HG03045 (cell line): ENCODE measurements around the gene CST8.

Experiments used
- ATAC-seq: cut with Tn5 transposase; IDR thresholded peaks from one replicate; pipeline ENCODE4 v1.9.1; 2021; ENCODE audit warnings: mild to moderate bottlenecking, moderate library complexity; ENCODE audit not compliant: unreplicated experiment

Gene CST8

GRCh38 chr20:23519556-23519955 is 28.6 kb downstream of the CST8 start:
- no peak for ATAC-seq

- ATAC-seq, result no peak
Observed at GRCh38 chr20:23520185-23520584, 29.3 kb downstream of the CST8 start.

DNA sequence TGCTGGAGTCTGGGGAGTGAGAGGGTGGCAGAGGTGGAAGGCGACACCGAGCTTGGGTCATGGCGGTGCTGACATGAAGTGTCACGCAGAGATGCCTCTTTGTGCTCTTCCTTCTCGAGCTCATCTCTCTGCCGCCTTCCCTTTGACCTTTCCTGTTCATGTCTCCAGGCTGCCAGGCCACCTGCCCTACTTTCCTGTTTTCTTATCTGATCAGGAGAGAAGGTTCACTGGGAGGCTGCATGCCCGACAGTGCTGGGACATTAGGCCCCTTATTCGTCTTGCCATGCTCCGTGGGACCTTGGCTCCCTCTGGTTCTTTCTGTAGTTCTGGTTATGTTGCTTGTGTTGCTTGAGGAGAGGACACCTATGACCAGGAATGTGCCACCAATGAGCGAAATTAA is 33.2 kb downstream of the CST8 start:
- no peak for ATAC-seq

DNA sequence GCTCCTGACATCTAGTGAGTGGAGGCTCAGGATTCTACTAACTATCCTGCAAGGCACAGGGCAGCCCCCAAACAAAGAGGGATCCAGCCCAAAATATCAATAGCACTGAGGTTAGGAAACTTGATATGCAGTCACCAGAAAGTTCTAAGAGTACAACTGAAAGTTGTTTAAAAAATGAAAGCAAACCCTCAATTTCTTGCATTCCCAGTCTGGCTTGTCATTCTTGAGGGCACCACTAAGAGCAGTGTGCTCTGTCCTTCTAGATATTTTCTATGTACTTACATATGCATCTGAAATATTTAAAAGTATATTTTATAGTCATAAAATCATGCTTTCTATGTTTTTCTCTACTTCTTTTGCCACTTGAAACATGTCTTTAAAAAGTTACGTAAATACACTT is 35.9 kb downstream of the CST8 start:
- ATAC-seq, result no peak

DNA sequence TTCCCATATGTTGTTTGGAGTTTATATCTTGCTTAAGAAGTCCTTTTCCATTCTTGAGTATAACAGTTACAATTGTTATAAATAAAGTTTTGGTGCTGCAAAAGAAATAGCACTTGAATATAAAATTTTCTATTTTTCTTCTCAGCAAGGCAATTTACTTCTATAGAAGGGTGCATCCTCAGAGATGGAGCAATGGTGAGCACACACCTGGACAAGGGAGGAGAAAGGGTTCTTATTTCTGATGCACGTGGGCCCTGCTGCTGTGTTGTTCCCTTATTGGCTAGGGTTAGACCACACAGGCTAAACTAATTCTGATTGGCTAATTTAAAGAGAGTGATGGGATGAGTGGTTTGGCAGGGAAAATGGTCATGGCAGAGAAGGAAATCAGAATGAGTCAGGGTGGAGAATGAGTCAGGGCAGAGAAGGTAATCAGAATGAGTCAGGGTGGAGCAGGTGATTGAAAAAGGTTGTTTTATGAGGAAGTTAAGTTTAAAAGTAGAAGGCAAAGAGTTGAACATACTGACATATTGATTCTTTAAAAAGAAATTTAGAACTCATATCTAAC is 38.0 kb downstream of the CST8 start:
- no peak for ATAC-seq

DNA sequence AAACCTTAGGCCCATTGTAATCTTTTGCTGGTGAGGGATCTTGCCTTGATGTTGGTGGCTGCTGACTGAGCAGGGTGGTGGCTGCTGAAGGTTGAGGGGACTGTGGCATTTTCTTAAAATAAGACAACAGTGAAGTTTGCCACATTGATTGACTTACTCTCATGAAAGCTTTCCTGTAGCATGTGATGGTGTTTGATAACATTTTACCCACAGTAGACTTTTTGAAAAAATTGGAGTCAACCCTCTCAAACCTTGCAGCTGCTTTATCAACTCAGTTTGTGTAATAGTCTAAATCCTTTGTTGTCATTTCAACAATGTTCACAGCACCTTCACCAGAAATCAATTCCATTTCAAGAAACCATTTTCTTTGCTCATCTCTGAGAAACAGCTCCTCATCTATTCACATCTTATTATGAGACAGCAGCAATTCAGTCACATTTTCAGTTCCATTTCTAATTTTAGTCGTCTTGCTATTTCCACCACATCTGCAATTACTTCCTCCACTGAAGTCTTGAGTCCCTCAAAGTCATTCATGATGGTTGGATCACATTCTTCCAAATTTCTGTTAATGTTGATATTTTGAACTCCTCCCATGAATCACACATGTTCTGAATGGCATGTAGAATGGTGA is 40.1 kb downstream of the CST8 start:
- ATAC-seq, result no peak

- ATAC-seq, result no peak
Observed at GRCh38 chr20:23532533-23532932, 41.6 kb downstream of the CST8 start.

GRCh38 chr20:23533161-23533560 is 42.2 kb downstream of the CST8 start:
- no peak for ATAC-seq

GRCh38 chr20:23534801-23535593 is 44.1 kb downstream of the CST8 start:
- no peak for ATAC-seq

DNA sequence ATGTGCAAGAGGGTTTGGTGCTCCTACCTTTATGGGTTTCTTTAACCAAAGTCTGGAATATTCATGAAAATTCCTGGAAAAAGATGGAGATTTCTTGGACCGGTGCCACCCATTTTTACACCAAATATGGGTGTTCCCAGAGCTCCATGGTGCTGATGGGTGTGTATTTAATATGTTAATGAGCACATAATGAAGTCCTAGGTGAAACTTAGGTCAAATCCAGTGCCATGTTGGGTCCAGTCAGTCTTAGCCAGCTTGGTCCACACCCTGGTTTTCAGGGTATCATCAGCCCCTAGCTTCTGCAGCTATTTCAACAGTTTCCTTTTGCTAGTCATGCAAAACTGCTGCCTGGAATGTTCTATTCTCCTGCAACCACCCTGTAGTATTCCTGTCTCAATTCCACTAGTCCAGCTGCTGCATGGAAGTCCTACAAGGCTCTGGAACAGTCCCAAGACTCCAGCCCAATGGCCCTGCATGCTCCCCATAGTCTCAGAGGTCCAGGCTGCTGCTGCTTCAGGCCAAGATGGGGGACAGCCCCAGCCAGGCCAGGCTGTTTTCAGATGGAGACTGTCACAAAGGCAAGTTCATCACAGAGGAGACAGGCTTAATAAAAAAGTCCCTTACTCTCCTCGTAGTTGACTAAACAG is 45.5 kb downstream of the CST8 start:
- no peak for ATAC-seq

DNA sequence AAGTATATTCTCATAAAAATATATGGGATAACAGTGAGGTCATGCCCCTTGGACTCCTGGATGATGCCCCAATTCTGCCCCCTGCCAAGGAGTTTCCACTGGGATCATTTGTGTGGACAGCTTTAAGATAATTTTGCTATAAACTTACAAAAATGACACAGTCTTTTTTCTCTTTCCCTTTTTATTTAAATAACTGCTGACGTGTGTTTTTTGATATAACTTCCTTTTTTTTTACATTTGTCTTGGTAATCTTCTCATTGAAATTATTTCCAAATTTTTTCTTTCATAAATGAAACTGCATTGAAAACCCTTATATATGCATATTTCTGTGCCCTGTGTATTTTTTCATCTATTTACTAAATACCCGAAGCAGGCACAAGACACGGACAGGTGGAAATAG is 46.1 kb downstream of the CST8 start:
- ATAC-seq, result no peak

GRCh38 chr20:23540624-23541023 is 49.7 kb downstream of the CST8 start:
- ATAC-seq, result no peak

GRCh38 chr20:23541330-23541729 is 50.4 kb downstream of the CST8 start:
- no peak for ATAC-seq

- ATAC-seq, result no peak
Observed at GRCh38 chr20:23541776-23542175, 50.9 kb downstream of the CST8 start.

DNA sequence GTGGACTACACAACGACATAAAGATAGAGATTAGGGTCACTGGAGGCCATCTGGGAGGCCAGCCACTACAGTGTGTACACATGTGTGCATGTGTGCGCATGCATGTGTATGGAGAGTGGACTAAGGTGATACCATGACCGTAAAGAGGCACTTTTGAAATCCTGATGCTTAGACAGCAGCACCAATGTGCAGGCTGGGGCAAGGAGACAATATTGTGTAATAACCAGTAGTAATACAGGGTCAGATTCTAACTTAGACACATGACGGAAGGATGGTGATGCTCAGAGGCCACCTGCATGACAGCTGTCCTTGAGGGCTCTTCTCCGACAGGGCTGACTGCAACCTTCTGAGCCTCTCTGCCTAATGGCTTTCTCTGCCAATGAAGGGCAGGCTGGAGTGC is 51.9 kb downstream of the CST8 start:
- ATAC-seq, result no peak

DNA sequence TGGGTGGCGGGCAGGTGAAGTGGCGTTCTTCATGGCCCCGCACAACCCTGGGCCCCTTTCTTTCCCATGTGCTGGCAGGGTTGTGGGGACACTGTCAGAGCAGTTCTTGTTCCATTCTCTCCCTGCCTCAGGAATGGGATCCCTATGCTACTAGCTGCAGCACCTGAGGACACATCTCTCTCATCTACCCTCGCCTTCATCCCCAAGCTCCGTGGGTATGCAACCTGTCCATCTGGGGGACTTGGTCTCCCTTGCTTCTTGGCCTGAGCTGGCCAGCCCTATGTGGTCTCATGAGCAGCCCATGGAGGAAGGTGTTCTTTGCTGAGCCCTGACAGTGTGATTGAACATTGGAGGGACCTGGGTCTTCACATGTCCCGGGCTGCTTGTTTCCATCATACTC is 53.2 kb downstream of the CST8 start:
- ATAC-seq, result no peak
